H9 (cell line): ENCODE results near the gene ABCB1. TPM values are rescaled to one million over a fixed set of nuclear protein-coding genes. Genes with fewer than 3 reads are reported as not detected.

Experiments used
- DNase-seq: peaks from one replicate; pipeline ENCODE4 v3.0.0-alpha.2; 2017
- H2AFZ ChIP-seq: one replicate; pipeline ENCODE4 v1.6.1; 2013; ENCODE audit warnings: mild to moderate bottlenecking, low read length, control low read depth, moderate library complexity
- H2AK5ac ChIP-seq: 2 replicates; pipeline ENCODE4 v1.6.1; 2013; ENCODE audit warnings: low read length, control low read depth, mixed read lengths; ENCODE audit not compliant: insufficient read length
- H2BK120ac ChIP-seq: one replicate; pipeline ENCODE4 v1.6.1; 2013; ENCODE audit warnings: low read depth, mild to moderate bottlenecking, low read length, control low read depth, inconsistent platforms; ENCODE audit not compliant: poor library complexity, severe bottlenecking
- H2BK12ac ChIP-seq: 2 replicates; pipeline ENCODE4 v1.6.1; 2013; ENCODE audit warnings: low read length, control low read depth, mixed read lengths, low read depth; ENCODE audit not compliant: insufficient read length
- H2BK15ac ChIP-seq: 2 replicates; pipeline ENCODE4 v1.6.1; 2013; ENCODE audit warnings: low read depth, low read length, control low read depth
- H2BK20ac ChIP-seq: one replicate; pipeline ENCODE4 v1.6.1; 2013; ENCODE audit warnings: low read depth, mild to moderate bottlenecking, low read length, control low read depth, inconsistent platforms; ENCODE audit not compliant: poor library complexity, severe bottlenecking
- H2BK5ac ChIP-seq: 2 replicates; pipeline ENCODE4 v1.6.1; 2013; ENCODE audit warnings: low read length, control low read depth, mixed read lengths; ENCODE audit not compliant: insufficient read length
- H3K14ac ChIP-seq: 2 replicates; pipeline ENCODE4 v1.6.1; 2013; ENCODE audit warnings: low read length, control low read depth; ENCODE audit not compliant: insufficient read depth
- H3K18ac ChIP-seq: 2 replicates; pipeline ENCODE4 v1.6.1; 2013; ENCODE audit warnings: low read depth, mild to moderate bottlenecking, mixed read lengths, low read length, control low read depth; ENCODE audit not compliant: insufficient read length
- H3K23ac ChIP-seq: 2 replicates; pipeline ENCODE4 v1.6.1; 2013; ENCODE audit warnings: low read length, control low read depth, mixed read lengths, low read depth; ENCODE audit not compliant: insufficient read length
- H3K23me2 ChIP-seq: 2 replicates; pipeline ENCODE4 v1.6.1; 2013; ENCODE audit warnings: low read depth, mild to moderate bottlenecking, mixed read lengths, low read length, control low read depth; ENCODE audit not compliant: insufficient read length, poor library complexity, severe bottlenecking
- H3K27ac ChIP-seq: 2 replicates; pipeline ENCODE4 v1.5.1; 2013; ENCODE audit warnings: low read length, control low read depth, mixed read lengths, low read depth; ENCODE audit not compliant: insufficient read length
- H3K27me3 ChIP-seq: 2 replicates; pipeline ENCODE4 v1.6.1; 2013; ENCODE audit warnings: low read length, control low read depth, inconsistent platforms; ENCODE audit not compliant: insufficient read depth
- H3K4ac ChIP-seq: 2 replicates; pipeline ENCODE4 v1.6.1; 2013; ENCODE audit warnings: low read depth, mild to moderate bottlenecking, control low read depth, inconsistent platforms, low read length, moderate library complexity
- H3K4me1 ChIP-seq: 2 replicates; pipeline ENCODE4 v1.6.1; 2013; ENCODE audit warnings: low read length, control low read depth, inconsistent platforms; ENCODE audit not compliant: insufficient read depth
- H3K4me2 ChIP-seq: 2 replicates; pipeline ENCODE4 v1.6.1; 2013; ENCODE audit warnings: low read length, control low read depth, mixed read lengths; ENCODE audit not compliant: insufficient read length, insufficient read depth
- H3K56ac ChIP-seq: 2 replicates; pipeline ENCODE4 v1.6.1; 2013; ENCODE audit warnings: low read depth, mild to moderate bottlenecking, mixed read lengths, low read length, control low read depth; ENCODE audit not compliant: insufficient read length
- H3K79me1 ChIP-seq: 2 replicates; pipeline ENCODE4 v1.6.1; 2013; ENCODE audit warnings: low read depth, mild to moderate bottlenecking, moderate library complexity, low read length, control low read depth, inconsistent platforms; ENCODE audit not compliant: insufficient read depth, poor library complexity, severe bottlenecking
- H3K79me2 ChIP-seq: 2 replicates; pipeline ENCODE4 v1.6.1; 2013; ENCODE audit warnings: low read length, control low read depth, inconsistent platforms; ENCODE audit not compliant: insufficient read depth
- H3K9ac ChIP-seq: 2 replicates; pipeline ENCODE4 v1.6.1; 2013; ENCODE audit warnings: low read length, control low read depth, mixed read lengths; ENCODE audit not compliant: insufficient read length; ENCODE audit errors: extremely low read depth
- H3K9me3 ChIP-seq: one replicate; pipeline ENCODE4 v1.6.1; 2013; ENCODE audit warnings: low read depth, low read length, inconsistent platforms; ENCODE audit not compliant: control insufficient read depth
- H3T11ph ChIP-seq: one replicate; pipeline ENCODE4 v1.6.1; 2013; ENCODE audit warnings: mild to moderate bottlenecking, low read length, control low read depth, inconsistent platforms
- H4K20me1 ChIP-seq: one replicate; pipeline ENCODE4 v1.6.1; 2013; ENCODE audit not compliant: control insufficient read depth, insufficient read length, insufficient read depth
- H4K5ac ChIP-seq: 2 replicates; pipeline ENCODE4 v1.6.1; 2013; ENCODE audit warnings: low read depth, mild to moderate bottlenecking, mixed read lengths, low read length, control low read depth; ENCODE audit not compliant: insufficient read length
- H4K8ac ChIP-seq: replicated peaks from 2 replicates; pipeline ENCODE4 v1.6.1; 2013; ENCODE audit warnings: low read length, control low read depth, mixed read lengths, low read depth; ENCODE audit not compliant: insufficient read length
- H4K91ac ChIP-seq: 2 replicates; pipeline ENCODE4 v1.6.1; 2013; ENCODE audit warnings: low read depth, mild to moderate bottlenecking, moderate library complexity, mixed read lengths, low read length, control low read depth; ENCODE audit not compliant: insufficient read length
- H3K27ac Mint-ChIP-seq, 3 experiments: 2 replicates in 2 of 3; 3 replicates in 1 of 3; pipeline ENCODE4 v1.8.0; 2020 to 2021; ENCODE audit warnings: mixed read lengths in 3 of 3, mild to moderate bottlenecking in 1 of 3, moderate library complexity in 1 of 3
- H3K27me3 Mint-ChIP-seq: 2 replicates; pipeline ENCODE4 v1.8.0; 2021; ENCODE audit warnings: low read depth, mild to moderate bottlenecking, moderate library complexity, mixed read lengths
- H3K36me3 Mint-ChIP-seq, 3 experiments: 2 replicates in 2 of 3; 3 replicates in 1 of 3; pipeline ENCODE4 v1.8.0; 2020 to 2021; ENCODE audit warnings: low read depth in 3 of 3, mixed read lengths in 3 of 3; ENCODE audit not compliant: insufficient read depth in 1 of 3
- H3K4me1 Mint-ChIP-seq, 2 experiments: 2 replicates each; pipeline ENCODE4 v1.8.0; 2020; ENCODE audit warnings: mixed read lengths in 2 of 2
- H3K4me3 Mint-ChIP-seq, 2 experiments: 2 replicates in 1 of 2; 3 replicates in 1 of 2; pipeline ENCODE4 v1.8.0; 2020 to 2021; ENCODE audit warnings: mild to moderate bottlenecking in 2 of 2, mixed read lengths in 2 of 2, moderate library complexity in 1 of 2
- H3K9me3 Mint-ChIP-seq, 2 experiments: 2 replicates in 1 of 2; 3 replicates in 1 of 2; pipeline ENCODE4 v1.8.0; 2020; ENCODE audit warnings: mild to moderate bottlenecking in 2 of 2, mixed read lengths in 2 of 2, moderate library complexity in 1 of 2
- CTCF ChIP-seq: fragments of 200-600 bp; sonication (generic); conservative IDR thresholded peaks from 3 replicates; pipeline ENCODE4 v1.8.0; 2021; ENCODE audit warnings: antibody characterized with exemption, mild to moderate bottlenecking
- WGBS: extraction: QIAGEN DNeasy Blood & Tissue Kit; methylation state at CpG from one replicate; pipeline ENCODE4 v1.1.7; 2013; ENCODE audit warnings: missing lambda C conversion rate, low lambda C conversion rate, mixed read lengths; ENCODE audit not compliant: insufficient read length; ENCODE audit errors: extremely low coverage; 5-methylcytosine and 5-hydroxymethylcytosine counted together
- total RNA-seq: library from RNA; stranded (reverse); gene quantifications from 2 replicates; pipeline ENCODE4 v1.2.1, GENCODE V29; 2021

Gene ABCB1
- total RNA-seq, 1 experiment from 2014 or later: 0.33 TPM

- Histone ChIP-seq H4K8ac (no peak overlapping the region), H2BK5ac (no peak overlapping the region), H3K4ac (no peak overlapping the region), H2AFZ (no peak overlapping the region), H3K79me1 (no peaks in the 10 kb centered on the region), H4K91ac (no peak overlapping the region), H3K79me2 (no peaks in the 10 kb centered on the region), H3K23me2 (no peaks in the 10 kb centered on the region), H2BK15ac (no peak overlapping the region), H2AK5ac (no peak overlapping the region), H3K9me3 (no peaks in the 10 kb centered on the region), H3K4me2 (no peak overlapping the region), H4K5ac (no peak overlapping the region), H3K4me1 (no peaks in the 10 kb centered on the region), H3K9ac (no peak overlapping the region), H2BK20ac (no peak overlapping the region), H3K18ac (no peak overlapping the region), H2BK120ac (no peak overlapping the region), H3T11ph (no peak overlapping the region), H3K27me3 (no peaks in the 10 kb centered on the region), H2BK12ac (no peak overlapping the region), H3K23ac (no peak overlapping the region), H3K56ac (no peak overlapping the region), H3K14ac (no peak overlapping the region), H3K27ac (no peak overlapping the region), H4K20me1 (no peaks in the 10 kb centered on the region)
- Mint-ChIP-seq H3K4me3 (no peak overlapping the region), H3K27me3 (peaks cover 5% of the 10 kb centered on the region), H3K27ac (no peak overlapping the region), H3K9me3 (no peaks in the 10 kb centered on the region), H3K36me3 (peaks cover 0 to 1% (median 0%) of the 10 kb centered on the region in 3 experiments; a peak in 1 of 7 replicates), H3K4me1 (no peaks in the 10 kb centered on the region)
- no peak for TF ChIP-seq CTCF
- DNase-seq: no peak
- WGBS: no CpG with 5 or more reads among the region's 1 CpG
Observed at GRCh38 chr7:87589631-87590030, 11.1 kb downstream of the ABCB1 start.
